Esophagus muscularis mucosa (tissue), 4 donors: ENCODE data around the gene METAP2. TPM values are rescaled to one million over a fixed set of nuclear protein-coding genes. Genes with fewer than 3 reads are reported as not detected.

Source experiments
- DNase-seq: peaks from one replicate; pipeline ENCODE4 v3.0.0-alpha.2; 2017; ENCODE audit errors: extremely low spot score
- H3K27ac ChIP-seq, 4 donors: fragments of 200-600 bp; sonication (generic); replicated peaks in 1 of 4; 1 replicate in 3 of 4; 2 replicates in 1 of 4; pipeline ENCODE4 v1.5.1; 2016 to 2019; ENCODE audit warnings: mild to moderate bottlenecking in 1 of 4
- H3K27me3 ChIP-seq, 4 donors: fragments of 200-600 bp; sonication (generic); one replicate each; pipeline versions ENCODE4 v1.5.1 to v1.6.0; 2016 to 2019
- H3K36me3 ChIP-seq, 4 donors: fragments of 200-600 bp; sonication (generic); one replicate each; pipeline ENCODE4 v1.5.1; 2016 to 2019
- H3K4me1 ChIP-seq, 4 donors: fragments of 200-600 bp; sonication (generic); one replicate each; pipeline ENCODE4 v1.5.1; 2016 to 2019
- H3K4me3 ChIP-seq, 4 donors: fragments of 200-600 bp; sonication (generic); 1 replicate in 2 of 4; 2 replicates in 2 of 4; pipeline ENCODE4 v1.5.1; 2016 to 2019; ENCODE audit warnings: mild to moderate bottlenecking in 4 of 4, moderate library complexity in 1 of 4
- H3K9me3 ChIP-seq, 4 donors: fragments of 200-600 bp; sonication (generic); 1 replicate in 3 of 4; 2 replicates in 1 of 4; pipeline ENCODE4 v1.5.1; 2016 to 2019
- EP300 ChIP-seq: sonication (generic); formaldehyde crosslinking; IDR thresholded peaks from one replicate; pipeline ENCODE4 v1.6.1; 2017; ENCODE audit warnings: antibody characterized with exemption
- POLR2A ChIP-seq: fragments of 450-650 bp; IDR thresholded peaks from one replicate; pipeline ENCODE4 v1.6.1; 2017; ENCODE audit warnings: antibody characterized with exemption, moderate library complexity, mild to moderate bottlenecking, low read depth
- POLR2AphosphoS5 ChIP-seq, 2 donors: sonication (generic); formaldehyde crosslinking; IDR thresholded peaks; one replicate each; pipeline ENCODE4 v1.6.1; 2017; ENCODE audit warnings: antibody characterized with exemption in 2 of 2
- WGBS: methylation state at CpG from one replicate; pipeline ENCODE4 v1.1.5; 2018; 5-methylcytosine and 5-hydroxymethylcytosine counted together
- intact Hi-C: fragments of 100-400 bp; cut with DNase I; formaldehyde crosslinking; loops from one replicate; pipeline ENCODE4 v1.15.1; 2023
- total RNA-seq, 4 donors: library from RNA; depleted of rRNA; stranded (reverse); fragments of >200 nt; gene quantifications; one replicate each; pipeline versions ENCODE4 v1.1.0 to v1.2.1, GENCODE V29; 2016
- TF ChIP-seq, protein P1 (sequence below), 3 experiments: fragments of 200-600 bp in 2 of 3; fragments of 450-650 bp in 1 of 3; sonication (generic) in 2 of 3; IDR thresholded peaks; one replicate each; pipeline ENCODE4 v1.5.1; 2017 to 2019; ENCODE audit warnings: antibody characterized with exemption in 3 of 3, mild to moderate bottlenecking in 2 of 3, moderate library complexity in 1 of 3

METAP2 gene
- total RNA-seq, 4 donors from 2014 or later: 52.6 to 76.2 (median 69.7) TPM

DNA sequence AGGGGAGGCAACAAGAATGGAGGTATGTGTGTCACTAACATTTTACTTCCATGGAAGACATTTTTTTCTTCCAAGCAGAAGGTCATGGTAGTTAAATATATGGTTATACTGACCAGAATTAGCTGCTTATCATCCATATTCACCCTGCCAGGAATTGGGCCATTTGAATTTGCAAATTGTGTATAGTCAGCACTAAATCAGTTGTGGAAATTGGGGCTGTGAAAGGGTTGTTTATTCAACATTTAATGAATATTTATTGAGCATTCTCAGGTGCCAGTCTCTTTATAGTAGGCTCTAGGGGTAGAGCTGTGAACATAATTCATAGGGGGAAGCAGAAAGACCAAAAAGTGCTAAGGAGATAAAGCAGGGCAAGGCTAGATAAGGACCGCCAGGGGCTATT is 38.0 kb downstream of the METAP2 start:
- no peak for DNase-seq
- peaks cover 27 to 88% (median 61%) of the 10 kb centered on the region in 4 donors for H3K36me3 ChIP-seq
- H3K27me3 ChIP-seq: no peaks in the 10 kb centered on the region
- H3K9me3 ChIP-seq: no peaks in the 10 kb centered on the region
- no peak overlapping the region for H3K4me3 ChIP-seq
- 100% methylated on average over 1 of the region's 1 CpG for WGBS
- no peak overlapping the region for H3K27ac ChIP-seq
- intact Hi-C loops: no loop called here
- peaks cover 0 to 28% (median 25%) of the 10 kb centered on the region in 4 donors for H3K4me1 ChIP-seq
- TF ChIP-seq EP300 (no peak), POLR2AphosphoS5 (IDR thresholded peaks at IDR 0.05) (no peak), POLR2A (no peak)
- TF ChIP-seq, protein P1, sequence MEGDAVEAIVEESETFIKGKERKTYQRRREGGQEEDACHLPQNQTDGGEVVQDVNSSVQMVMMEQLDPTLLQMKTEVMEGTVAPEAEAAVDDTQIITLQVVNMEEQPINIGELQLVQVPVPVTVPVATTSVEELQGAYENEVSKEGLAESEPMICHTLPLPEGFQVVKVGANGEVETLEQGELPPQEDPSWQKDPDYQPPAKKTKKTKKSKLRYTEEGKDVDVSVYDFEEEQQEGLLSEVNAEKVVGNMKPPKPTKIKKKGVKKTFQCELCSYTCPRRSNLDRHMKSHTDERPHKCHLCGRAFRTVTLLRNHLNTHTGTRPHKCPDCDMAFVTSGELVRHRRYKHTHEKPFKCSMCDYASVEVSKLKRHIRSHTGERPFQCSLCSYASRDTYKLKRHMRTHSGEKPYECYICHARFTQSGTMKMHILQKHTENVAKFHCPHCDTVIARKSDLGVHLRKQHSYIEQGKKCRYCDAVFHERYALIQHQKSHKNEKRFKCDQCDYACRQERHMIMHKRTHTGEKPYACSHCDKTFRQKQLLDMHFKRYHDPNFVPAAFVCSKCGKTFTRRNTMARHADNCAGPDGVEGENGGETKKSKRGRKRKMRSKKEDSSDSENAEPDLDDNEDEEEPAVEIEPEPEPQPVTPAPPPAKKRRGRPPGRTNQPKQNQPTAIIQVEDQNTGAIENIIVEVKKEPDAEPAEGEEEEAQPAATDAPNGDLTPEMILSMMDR (IDR thresholded peaks at IDR 0.05): no peak

DNA sequence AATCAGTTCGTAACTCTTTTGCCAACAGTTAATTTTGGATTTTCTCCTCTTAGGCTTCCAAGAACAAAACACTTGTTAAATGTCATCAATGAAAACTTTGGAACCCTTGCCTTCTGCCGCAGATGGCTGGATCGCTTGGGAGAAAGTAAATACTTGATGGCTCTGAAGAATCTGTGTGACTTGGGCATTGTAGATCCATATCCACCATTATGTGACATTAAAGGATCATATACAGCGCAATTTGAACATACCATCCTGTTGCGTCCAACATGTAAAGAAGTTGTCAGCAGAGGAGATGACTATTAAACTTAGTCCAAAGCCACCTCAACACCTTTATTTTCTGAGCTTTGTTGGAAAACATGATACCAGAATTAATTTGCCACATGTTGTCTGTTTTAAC is 39.6 kb downstream of the METAP2 start:
- Histone ChIP-seq H3K4me3 (no peak overlapping the region), H3K27ac (no peak overlapping the region), H3K9me3 (no peaks in the 10 kb centered on the region), H3K27me3 (no peaks in the 10 kb centered on the region), H3K4me1 (peaks cover 0 to 17% (median 11%) of the 10 kb centered on the region in 4 donors), H3K36me3 (peaks cover 27 to 73% (median 53%) of the 10 kb centered on the region in 4 donors)
- WGBS: 93% methylated on average over 5 of the region's 5 CpGs
- intact Hi-C loops: no loop called here
- TF ChIP-seq EP300: no peak
- TF ChIP-seq, protein P1 (IDR thresholded peaks at IDR 0.05): no peak
- TF ChIP-seq POLR2AphosphoS5 (IDR thresholded peaks at IDR 0.05): no peak
- TF ChIP-seq POLR2A: no peak
- no peak for DNase-seq

DNA sequence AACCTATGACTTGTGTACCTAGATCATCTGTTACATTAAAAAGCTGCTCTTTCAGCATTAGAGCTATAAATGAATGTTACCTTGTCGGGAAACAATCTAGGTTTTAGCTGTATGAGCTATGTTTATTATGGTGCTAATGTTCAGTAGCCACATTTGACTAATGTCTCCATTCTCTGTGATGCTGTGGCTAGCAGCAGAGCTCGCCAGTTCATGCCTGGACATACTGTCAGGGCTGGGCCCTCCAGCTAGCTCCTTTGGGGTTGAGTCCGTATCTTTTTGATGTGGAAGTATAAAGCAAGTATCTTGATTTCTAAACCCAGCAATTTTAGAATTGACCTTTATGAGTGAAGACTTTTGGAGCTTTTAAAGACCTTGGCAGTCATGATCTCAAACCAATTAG is 41.2 kb downstream of the METAP2 start:
- Histone ChIP-seq H3K9me3 (no peaks in the 10 kb centered on the region), H3K36me3 (peaks cover 27 to 57% (median 47%) of the 10 kb centered on the region in 4 donors), H3K27me3 (no peaks in the 10 kb centered on the region), H3K4me3 (no peak overlapping the region), H3K27ac (no peak overlapping the region), H3K4me1 (peaks cover 0 to 7% (median 2%) of the 10 kb centered on the region in 4 donors)
- DNase-seq: no peak
- TF ChIP-seq, protein P1 (IDR thresholded peaks at IDR 0.05): no peak
- no peak for TF ChIP-seq EP300
- TF ChIP-seq POLR2AphosphoS5 (IDR thresholded peaks at IDR 0.05): no peak
- no peak for TF ChIP-seq POLR2A
- intact Hi-C loops: no loop called here
- 85% methylated on average over 3 of the region's 3 CpGs for WGBS

DNA sequence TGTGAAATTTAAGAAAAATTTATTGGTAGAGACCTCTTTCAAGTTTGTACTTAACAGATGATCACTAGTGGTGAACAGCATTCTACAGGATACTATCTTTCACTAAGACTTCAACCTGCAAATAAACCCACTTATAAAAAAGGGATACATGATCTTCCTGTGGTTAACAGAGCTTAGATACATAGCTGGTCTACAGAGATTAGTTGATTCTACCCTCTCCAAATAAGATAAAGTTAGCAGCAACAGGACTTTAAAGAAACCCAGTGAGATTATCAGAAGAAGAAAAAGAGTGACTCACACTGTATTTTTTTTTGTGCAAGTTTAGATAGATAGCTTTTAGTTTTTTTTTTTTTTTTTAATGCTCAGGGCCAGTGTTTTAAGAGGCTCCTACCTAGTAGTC is 42.8 kb downstream of the METAP2 start:
- DNase-seq: no peak
- no peaks in the 10 kb centered on the region for H3K9me3 ChIP-seq
- peaks cover 26 to 59% (median 38%) of the 10 kb centered on the region in 4 donors for H3K36me3 ChIP-seq
- H3K27me3 ChIP-seq: no peaks in the 10 kb centered on the region
- TF ChIP-seq, protein P1 (IDR thresholded peaks at IDR 0.05): no peak
- TF ChIP-seq POLR2A: no peak
- no peak for TF ChIP-seq POLR2AphosphoS5 (IDR thresholded peaks at IDR 0.05)
- no peak for TF ChIP-seq EP300
- no peaks in the 10 kb centered on the region for H3K4me1 ChIP-seq
- no peak overlapping the region for H3K4me3 ChIP-seq
- intact Hi-C loops: no loop called here
- no peak overlapping the region for H3K27ac ChIP-seq

DNA sequence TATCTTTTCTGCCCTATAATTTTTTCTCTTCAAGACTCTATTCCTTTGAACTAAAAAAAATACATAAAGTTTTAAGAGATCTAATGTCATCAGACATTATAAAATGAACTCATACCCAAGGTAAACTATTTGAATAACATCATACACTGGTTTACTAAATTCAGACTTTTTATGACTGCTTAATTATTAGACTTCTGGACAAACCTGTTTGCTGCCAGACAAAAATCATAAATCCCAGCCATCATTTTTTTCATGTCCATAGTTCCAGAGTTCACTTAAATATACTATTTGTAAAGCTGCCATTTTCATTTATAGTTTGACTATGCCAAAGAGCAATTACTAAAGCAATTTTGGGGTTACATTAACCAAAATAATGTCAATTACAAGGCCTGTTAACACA is 43.3 kb downstream of the METAP2 start:
- DNase-seq: no peak
- Histone ChIP-seq H3K27ac (no peak overlapping the region), H3K4me1 (no peaks in the 10 kb centered on the region), H3K36me3 (peaks cover 22 to 58% (median 33%) of the 10 kb centered on the region in 4 donors), H3K27me3 (no peaks in the 10 kb centered on the region), H3K4me3 (no peak overlapping the region), H3K9me3 (no peaks in the 10 kb centered on the region)
- no peak for TF ChIP-seq EP300
- no peak for TF ChIP-seq POLR2A
- TF ChIP-seq POLR2AphosphoS5 (IDR thresholded peaks at IDR 0.05): no peak
- TF ChIP-seq, protein P1 (IDR thresholded peaks at IDR 0.05): no peak
- intact Hi-C loops: no loop called here
